ENCODE data around the gene FABP7. TPM values are rescaled to one million over a fixed set of nuclear protein-coding genes. Genes with fewer than 3 reads are reported as not detected.
"Not testable (repeated sequence)": the region's sequence is repeated elsewhere in the genome, so short reads cannot be mapped to it uniquely, and the experiment has no call there.

Gene FABP7
- total RNA-seq, 2 donors from 2014 or later, result not detected

DNA sequence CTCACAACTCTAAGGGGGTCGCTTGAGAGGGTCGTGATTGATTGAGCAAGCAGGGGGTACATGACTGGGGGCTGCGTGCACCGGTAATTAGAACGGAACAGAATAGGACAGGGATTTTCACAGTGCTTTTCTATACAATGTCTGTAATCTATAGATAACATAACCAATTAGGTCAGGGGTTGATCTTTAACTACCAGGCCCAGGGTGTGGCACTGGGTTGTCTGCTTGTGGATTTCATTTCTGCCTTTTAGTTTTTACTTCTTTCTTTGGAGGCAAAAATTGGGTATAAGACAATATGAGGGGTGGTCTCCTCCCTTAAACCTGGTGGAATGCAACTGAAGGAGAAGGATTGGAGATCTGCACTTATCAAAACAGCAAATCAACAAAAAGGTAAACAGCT is 30.6 kb upstream of the FABP7 start:
- peak overlapping the region in 1 of 2 donors; percentile 18 for H3K27ac Mint-ChIP-seq
- H3K27me3 Mint-ChIP-seq; H3K4me3 Mint-ChIP-seq; DNase-seq (ENCODE audit: low spot score); ATAC-seq; H3K9me3 Mint-ChIP-seq; H3K36me3 Mint-ChIP-seq: not testable (repeated sequence)
- H3K4me1 Mint-ChIP-seq (ENCODE audit: low read depth in 2 of 2), result peaks cover 32 to 39% of the 10 kb centered on the region in 2 donors

DNA sequence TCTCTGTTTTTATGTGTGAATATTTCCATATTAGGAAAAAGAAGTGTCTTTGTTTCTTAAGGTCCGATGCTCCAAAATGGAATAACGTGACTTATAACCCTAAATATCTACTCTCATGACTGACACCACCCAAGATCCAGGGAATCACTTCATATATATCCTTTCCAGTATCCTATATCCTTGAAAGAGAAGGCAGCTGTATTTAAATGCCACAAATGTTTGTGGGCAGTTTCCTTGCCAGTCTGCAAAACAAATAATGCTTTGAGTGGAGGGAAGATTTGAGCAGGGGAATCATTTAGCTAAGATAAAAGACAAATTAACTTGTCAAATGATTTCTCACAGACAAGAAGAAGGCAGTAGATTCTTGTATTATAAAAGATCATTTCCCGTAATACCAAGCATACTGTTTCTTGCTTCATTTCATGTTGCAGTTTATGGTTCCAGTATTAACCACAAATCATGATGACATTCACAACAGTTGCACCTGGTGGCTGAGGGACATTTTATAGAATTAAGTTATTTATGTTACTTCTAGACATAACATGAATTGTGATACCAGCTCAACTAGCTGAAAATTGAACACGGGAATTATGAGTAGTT is 30.0 kb upstream of the FABP7 start:
- no peak for DNase-seq (ENCODE audit: low spot score)
- Mint-ChIP-seq H3K27ac (peak overlapping the region; percentile 18 to 20), H3K36me3 (no peaks in the 10 kb centered on the region), H3K27me3 (no peaks in the 10 kb centered on the region), H3K9me3 (no peaks in the 10 kb centered on the region), H3K4me3 (no peak overlapping the region), H3K4me1 (ENCODE audit: low read depth in 2 of 2) (peaks cover 38 to 43% of the 10 kb centered on the region in 2 donors)
- no peak for ATAC-seq

DNA sequence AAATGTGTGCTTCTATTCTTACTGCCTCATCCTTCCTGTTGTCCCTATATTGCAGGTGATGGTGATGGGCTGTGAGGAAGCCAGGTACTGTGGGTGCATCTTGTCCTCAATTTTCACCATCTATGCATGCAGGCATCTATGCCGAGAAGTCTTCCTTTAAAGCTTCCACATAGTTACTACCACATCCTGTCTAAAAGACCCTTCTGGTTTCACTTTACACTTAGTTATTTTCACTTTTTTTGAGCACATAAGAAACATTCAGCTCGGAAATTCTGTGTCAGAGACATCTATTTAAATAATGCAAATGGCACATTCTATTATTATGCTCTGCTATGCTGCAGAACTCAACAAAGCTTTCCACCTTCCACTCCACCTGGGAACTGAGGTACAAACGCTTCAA is 28.2 kb upstream of the FABP7 start:
- Mint-ChIP-seq H3K36me3 (peaks cover 2% of the 10 kb centered on the region), H3K27me3 (peaks cover under 1 to 3% of the 10 kb centered on the region in 2 donors), H3K9me3 (peaks cover 3% of the 10 kb centered on the region), H3K4me3 (peak overlapping the region; percentile 60), H3K27ac (peak overlapping the region; percentile 65 to 91), H3K4me1 (ENCODE audit: low read depth in 2 of 2) (peaks cover 42 to 47% of the 10 kb centered on the region in 2 donors)
- DNase-seq (ENCODE audit: low spot score), result no peak
- peak; percentile 71 to 81 for ATAC-seq

GRCh38 chr6:122752459-122752858 is 27.1 kb upstream of the FABP7 start:
- H3K27me3 Mint-ChIP-seq, result peaks cover 6 to 8% of the 10 kb centered on the region in 2 donors
- H3K4me1 Mint-ChIP-seq (ENCODE audit: low read depth in 2 of 2), result peaks cover 42 to 46% of the 10 kb centered on the region in 2 donors
- peaks cover 8% of the 10 kb centered on the region for H3K36me3 Mint-ChIP-seq
- H3K27ac Mint-ChIP-seq, result peak overlapping the region; percentile 6 to 91
- ATAC-seq (peak; percentile 38 to 62), DNase-seq (ENCODE audit: low spot score) (no peak)
- no peak overlapping the region for H3K4me3 Mint-ChIP-seq
- peaks cover 9% of the 10 kb centered on the region for H3K9me3 Mint-ChIP-seq

DNA sequence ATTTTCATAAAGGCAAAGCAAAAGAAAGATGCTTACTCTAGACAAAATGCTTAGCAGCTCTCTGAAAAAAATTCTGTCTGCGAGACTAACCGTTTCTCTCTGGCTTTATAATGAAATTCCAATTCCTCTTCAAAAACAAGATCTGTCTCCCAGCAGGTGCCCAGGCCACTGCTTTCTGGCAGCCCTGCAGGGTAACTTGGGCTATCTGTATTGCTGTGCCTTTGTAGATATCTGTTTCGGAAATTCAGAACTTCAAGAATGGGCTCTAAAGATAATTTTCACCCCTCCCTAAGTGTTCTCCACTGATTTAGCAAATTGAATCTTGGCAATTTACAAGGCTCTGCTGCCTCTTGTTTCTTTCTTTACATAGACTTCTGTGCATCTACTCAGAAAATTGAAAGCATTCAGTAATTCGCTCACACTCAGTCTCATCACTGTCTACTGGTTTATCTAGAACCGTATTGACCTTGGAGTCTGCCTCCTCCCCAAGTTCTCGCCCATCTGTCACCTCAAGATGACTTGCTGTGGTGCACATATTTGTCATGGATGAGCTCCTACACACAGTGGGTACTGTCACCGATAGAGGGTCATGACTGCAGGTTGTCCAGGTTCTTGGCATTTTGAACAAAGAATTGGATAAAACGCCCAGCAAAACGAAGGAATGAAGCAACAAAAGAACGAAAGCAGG is 26.4 kb upstream of the FABP7 start:
- H3K36me3 Mint-ChIP-seq, result peaks cover 8% of the 10 kb centered on the region
- peaks cover 35 to 40% of the 10 kb centered on the region in 2 donors for H3K4me1 Mint-ChIP-seq (ENCODE audit: low read depth in 2 of 2)
- peaks cover 9% of the 10 kb centered on the region for H3K9me3 Mint-ChIP-seq
- no peak overlapping the region for H3K4me3 Mint-ChIP-seq
- ATAC-seq, result no peak
- H3K27me3 Mint-ChIP-seq, result peaks cover 6 to 8% of the 10 kb centered on the region in 2 donors
- no peak for DNase-seq (ENCODE audit: low spot score)
- peak overlapping the region; percentile 6 to 91 for H3K27ac Mint-ChIP-seq

DNA sequence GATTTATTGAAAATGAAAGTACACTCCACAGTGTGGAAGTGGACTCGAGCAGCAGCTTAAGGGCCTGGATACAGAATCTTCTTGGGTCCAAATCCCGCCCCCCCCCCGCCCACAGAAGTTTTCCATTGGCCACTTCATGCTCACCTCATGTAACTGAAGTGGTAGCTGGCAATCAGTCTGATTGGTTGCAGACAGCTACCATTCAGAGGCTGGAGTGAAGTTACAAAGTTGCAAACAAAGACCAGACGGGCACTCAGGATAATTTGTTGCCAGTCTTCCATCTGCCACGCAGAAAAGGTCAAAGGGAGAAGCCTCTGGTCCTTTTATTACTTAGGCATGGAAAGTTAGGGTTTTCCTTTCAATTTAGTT is 25.8 kb upstream of the FABP7 start:
- ATAC-seq (no peak), DNase-seq (ENCODE audit: low spot score) (no peak)
- peaks cover 9% of the 10 kb centered on the region for H3K9me3 Mint-ChIP-seq
- peaks cover 6 to 8% of the 10 kb centered on the region in 2 donors for H3K27me3 Mint-ChIP-seq
- no peak overlapping the region for H3K4me3 Mint-ChIP-seq
- no peak overlapping the region for H3K27ac Mint-ChIP-seq
- H3K4me1 Mint-ChIP-seq (ENCODE audit: low read depth in 2 of 2), result peaks cover 34 to 39% of the 10 kb centered on the region in 2 donors
- H3K36me3 Mint-ChIP-seq, result peaks cover 8% of the 10 kb centered on the region

GRCh38 chr6:122754191-122754731 is 25.3 kb upstream of the FABP7 start:
- Mint-ChIP-seq H3K36me3 (peaks cover 8% of the 10 kb centered on the region), H3K4me3 (no peak overlapping the region), H3K27me3 (peaks cover 6 to 8% of the 10 kb centered on the region in 2 donors), H3K9me3 (peaks cover 9% of the 10 kb centered on the region), H3K27ac (peak overlapping the region in 1 of 2 donors; percentile 13), H3K4me1 (ENCODE audit: low read depth in 2 of 2) (peaks cover 32 to 38% of the 10 kb centered on the region in 2 donors)
- DNase-seq (ENCODE audit: low spot score) (no peak), ATAC-seq (no peak)

DNA sequence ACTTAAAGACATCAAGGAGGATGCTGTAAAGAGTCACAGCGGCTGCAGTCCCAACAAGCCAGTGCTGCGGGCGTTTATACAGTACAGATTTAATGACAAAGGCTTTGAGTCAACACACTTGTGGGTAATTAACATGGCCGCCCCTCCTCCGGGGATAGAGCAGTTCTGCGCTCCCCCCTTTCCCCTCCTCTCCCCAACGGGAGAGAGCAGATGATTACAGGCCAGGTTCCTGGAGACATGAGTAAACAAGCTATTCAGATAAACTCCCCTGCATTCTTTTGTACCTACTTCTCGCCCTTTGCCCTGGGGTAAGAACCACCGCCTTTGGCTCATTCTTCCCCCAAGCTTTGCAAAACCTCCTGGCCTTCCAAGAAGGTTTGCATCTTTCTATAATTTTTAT is 23.6 kb upstream of the FABP7 start:
- Mint-ChIP-seq H3K9me3 (peaks cover 9% of the 10 kb centered on the region), H3K27me3 (peaks cover 6 to 8% of the 10 kb centered on the region in 2 donors), H3K27ac (peak overlapping the region in 1 of 2 donors; percentile 4), H3K4me3 (no peak overlapping the region), H3K36me3 (peaks cover 8% of the 10 kb centered on the region), H3K4me1 (ENCODE audit: low read depth in 2 of 2) (peaks cover 23 to 31% of the 10 kb centered on the region in 2 donors)
- ATAC-seq (no peak), DNase-seq (ENCODE audit: low spot score) (no peak)

- H3K27ac Mint-ChIP-seq, result peak overlapping the region; percentile 61 to 72
- peaks cover 13% of the 10 kb centered on the region in 2 donors for H3K4me1 Mint-ChIP-seq (ENCODE audit: low read depth in 2 of 2)
- DNase-seq (ENCODE audit: low spot score) (peak; percentile 62), ATAC-seq (peak; percentile 88 to 96)
- peak overlapping the region; percentile 33 for H3K4me3 Mint-ChIP-seq
- H3K9me3 Mint-ChIP-seq, result peaks cover 9% of the 10 kb centered on the region
- peaks cover 8% of the 10 kb centered on the region for H3K36me3 Mint-ChIP-seq
- H3K27me3 Mint-ChIP-seq, result peaks cover 9 to 12% of the 10 kb centered on the region in 2 donors
Measured at GRCh38 chr6:122758927-122759334, 20.6 kb upstream of the FABP7 start.

DNA sequence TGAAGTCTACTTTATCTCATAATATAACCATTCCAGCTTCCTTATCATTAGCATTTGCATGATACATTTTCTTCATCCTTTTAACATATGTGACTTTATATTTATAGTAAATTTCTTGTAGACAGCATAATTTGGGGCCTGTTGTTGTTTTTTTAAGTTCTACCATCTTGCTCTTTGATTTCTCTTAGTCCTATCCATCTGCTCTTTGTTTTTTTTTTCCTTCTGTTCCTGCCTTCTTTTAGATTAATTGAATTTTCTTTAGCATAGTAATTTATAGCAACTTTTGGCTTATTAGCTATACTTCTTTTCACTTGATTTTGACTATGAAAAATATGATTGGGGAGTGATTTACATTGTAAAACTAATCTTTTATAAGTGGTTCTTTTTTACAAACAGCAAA is 19.2 kb upstream of the FABP7 start:
- Mint-ChIP-seq H3K4me3 (no peak overlapping the region), H3K9me3 (peaks cover 5% of the 10 kb centered on the region), H3K27ac (peak overlapping the region in 1 of 2 donors; percentile 57), H3K36me3 (peaks cover 8% of the 10 kb centered on the region), H3K27me3 (peaks cover 9 to 14% of the 10 kb centered on the region in 2 donors), H3K4me1 (ENCODE audit: low read depth in 2 of 2) (peaks cover 4 to 5% of the 10 kb centered on the region in 2 donors)
- ATAC-seq (no peak), DNase-seq (ENCODE audit: low spot score) (no peak)

DNA sequence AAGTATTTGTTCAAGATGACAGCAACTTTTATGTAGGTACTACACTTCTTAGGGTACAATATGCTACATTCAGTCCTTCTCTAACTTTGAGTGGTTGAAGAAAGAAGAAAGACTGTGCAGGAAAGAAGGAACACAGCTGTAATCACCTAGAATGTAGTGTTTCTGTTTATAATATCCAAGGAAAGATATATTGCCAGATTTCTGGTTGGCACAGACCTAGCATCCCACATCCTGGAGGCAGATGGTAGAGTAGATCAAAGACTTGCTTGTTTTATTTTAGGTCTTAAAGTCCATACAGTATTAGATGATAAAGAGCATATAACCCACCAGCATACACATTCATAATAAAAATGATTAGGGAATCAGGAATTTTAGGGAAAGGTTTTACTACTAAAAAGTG is 13.3 kb upstream of the FABP7 start:
- H3K4me1 Mint-ChIP-seq (ENCODE audit: low read depth in 2 of 2), result peaks cover 0 to 5% of the 10 kb centered on the region in 2 donors
- ATAC-seq, result no peak
- no peaks in the 10 kb centered on the region for H3K36me3 Mint-ChIP-seq
- no peak overlapping the region for H3K27ac Mint-ChIP-seq
- no peak overlapping the region for H3K4me3 Mint-ChIP-seq
- H3K27me3 Mint-ChIP-seq, result peaks cover 14 to 28% of the 10 kb centered on the region in 2 donors
- no peak for DNase-seq (ENCODE audit: low spot score)
- H3K9me3 Mint-ChIP-seq, result no peaks in the 10 kb centered on the region

GRCh38 chr6:122770835-122771601 is 8.5 kb upstream of the FABP7 start:
- no peaks in the 10 kb centered on the region for H3K36me3 Mint-ChIP-seq
- peak; percentile 64 to 71 for ATAC-seq
- no peak for DNase-seq (ENCODE audit: low spot score)
- H3K9me3 Mint-ChIP-seq, result peaks cover 4% of the 10 kb centered on the region
- peaks cover 0 to 5% of the 10 kb centered on the region in 2 donors for H3K4me1 Mint-ChIP-seq (ENCODE audit: low read depth in 2 of 2)
- H3K4me3 Mint-ChIP-seq, result peak overlapping the region; percentile 17
- peak overlapping the region in 1 of 2 donors; percentile 18 for H3K27ac Mint-ChIP-seq
- H3K27me3 Mint-ChIP-seq, result peaks cover 20 to 34% of the 10 kb centered on the region in 2 donors

GRCh38 chr6:122772724-122773415 is 6.6 kb upstream of the FABP7 start:
- Mint-ChIP-seq H3K4me1 (ENCODE audit: low read depth in 2 of 2) (peaks cover 0 to 4% of the 10 kb centered on the region in 2 donors), H3K27ac (no peak overlapping the region), H3K9me3 (peaks cover 4% of the 10 kb centered on the region), H3K36me3 (no peaks in the 10 kb centered on the region), H3K27me3 (peaks cover 14 to 30% of the 10 kb centered on the region in 2 donors), H3K4me3 (no peak overlapping the region)
- DNase-seq (ENCODE audit: low spot score) (no peak), ATAC-seq (no peak)

Data from natural killer cell treated with Interleukin-12 subunit alpha and Interleukin-12 subunit beta and Interleukin-15 and Interleukin-18, amount 100 ng/mL, for 72 hours (primary cell).